Stimulated activated CD8-positive, alpha-beta memory T cell treated with anti-CD3 and anti-CD28 coated beads, Interleukin-4, amount 100 ng/mL, for 48 hours (primary cell): ENCODE results near the gene CALN1.
"Not testable (repeated sequence)": the region's sequence is repeated elsewhere in the genome, so short reads cannot be mapped to it uniquely, and the experiment has no call there.

Source experiments
- DNase-seq: peaks from one replicate; pipeline ENCODE4 v3.0.0-alpha.2; 2020

CALN1 gene

GRCh38 chr7:72080865-72081510 lies 331.1 kb downstream of the CALN1 start:
- DNase-seq, result no peak

GRCh38 chr7:72080341-72080766 lies 331.8 kb downstream of the CALN1 start:
- no peak for DNase-seq

DNA sequence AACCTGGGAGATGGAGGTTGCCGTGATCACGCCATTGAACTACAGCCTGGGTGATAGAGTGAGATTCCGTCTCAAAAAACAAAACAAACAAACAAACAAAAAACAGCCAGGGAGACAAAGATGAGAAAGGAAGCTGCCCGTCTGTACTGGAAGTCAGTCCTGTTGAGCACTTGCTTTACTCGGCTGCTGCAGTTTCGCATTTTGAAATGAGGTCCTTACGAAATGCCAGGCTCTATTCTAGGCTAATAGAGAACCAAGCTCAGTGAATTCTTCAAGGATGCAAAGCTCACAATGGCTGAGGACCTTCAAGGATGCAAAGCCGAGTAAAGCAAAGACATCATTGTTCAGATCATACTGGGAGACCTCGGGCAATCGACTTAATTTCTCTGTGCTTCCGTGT lies 333.3 kb downstream of the CALN1 start:
- no peak for DNase-seq

DNA sequence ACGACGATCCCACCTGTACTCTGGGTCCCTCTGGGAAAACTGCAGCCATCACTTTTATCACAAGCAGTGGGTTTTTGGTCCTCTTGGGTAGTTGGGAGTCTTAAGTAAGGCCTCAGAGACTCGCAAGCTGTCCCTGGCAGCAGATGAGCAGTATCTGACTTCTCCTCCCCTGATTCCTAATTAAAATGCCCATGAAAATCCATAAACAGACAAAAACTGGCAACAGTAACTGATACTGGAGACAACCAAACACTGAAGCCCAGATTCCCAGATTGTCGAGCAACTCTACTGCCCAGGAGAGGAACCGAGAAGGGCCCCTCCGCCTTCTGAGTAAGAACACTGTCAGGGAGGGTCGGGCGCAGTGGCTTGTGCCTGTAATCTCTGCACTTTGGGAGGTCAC lies 333.8 kb downstream of the CALN1 start:
- no peak for DNase-seq

- no peak for DNase-seq
Observed at GRCh38 chr7:72077786-72078185, 334.4 kb downstream of the CALN1 start.

DNA sequence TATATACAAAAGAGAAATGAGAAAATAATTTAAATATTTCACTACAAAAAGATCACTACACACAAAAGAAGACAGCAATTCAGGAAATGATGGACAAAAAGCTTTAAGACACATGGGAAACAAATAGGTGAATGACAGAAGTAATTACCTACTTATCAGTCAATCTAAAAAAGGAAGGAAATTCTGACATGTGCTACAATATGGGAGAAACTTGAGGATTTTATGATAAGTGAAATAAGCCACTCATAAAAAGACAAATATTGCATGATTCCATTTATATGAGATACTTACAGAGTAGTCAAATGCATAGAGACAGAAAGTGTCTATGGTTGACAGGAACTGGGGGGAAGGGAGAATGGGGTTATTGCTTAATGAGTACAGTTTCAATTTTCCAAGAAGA lies 339.2 kb downstream of the CALN1 start:
- no peak for DNase-seq

GRCh38 chr7:72069263-72069662 lies 342.9 kb downstream of the CALN1 start:
- DNase-seq, result no peak

- DNase-seq, result not testable (repeated sequence)
Observed at GRCh38 chr7:72065764-72066163, 346.4 kb downstream of the CALN1 start.

- DNase-seq, result no peak
Observed at GRCh38 chr7:72064916-72065315, 347.2 kb downstream of the CALN1 start.

DNA sequence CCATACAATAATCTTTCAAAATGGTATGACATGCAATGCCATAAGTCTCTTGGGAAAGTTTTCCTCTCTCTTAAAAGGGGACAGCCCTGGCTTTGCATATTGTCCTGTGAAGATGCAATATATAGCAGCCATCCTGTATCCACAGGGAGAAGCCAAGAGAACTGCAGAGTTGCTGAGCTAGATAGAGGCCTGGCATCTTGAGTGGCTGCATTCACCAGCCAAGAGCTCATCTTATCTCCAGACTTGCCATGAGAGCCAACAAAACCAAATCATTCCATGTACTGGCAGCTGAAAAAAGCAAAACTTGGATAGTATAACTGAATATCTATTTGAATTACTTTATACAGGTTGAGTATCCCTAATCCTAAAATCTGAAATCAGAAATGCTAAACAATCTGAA lies 348.8 kb downstream of the CALN1 start:
- DNase-seq, result no peak

GRCh38 chr7:72062666-72063065 lies 349.5 kb downstream of the CALN1 start:
- no peak for DNase-seq

- DNase-seq, result no peak
Observed at GRCh38 chr7:72059925-72060324, 352.2 kb downstream of the CALN1 start.

DNA sequence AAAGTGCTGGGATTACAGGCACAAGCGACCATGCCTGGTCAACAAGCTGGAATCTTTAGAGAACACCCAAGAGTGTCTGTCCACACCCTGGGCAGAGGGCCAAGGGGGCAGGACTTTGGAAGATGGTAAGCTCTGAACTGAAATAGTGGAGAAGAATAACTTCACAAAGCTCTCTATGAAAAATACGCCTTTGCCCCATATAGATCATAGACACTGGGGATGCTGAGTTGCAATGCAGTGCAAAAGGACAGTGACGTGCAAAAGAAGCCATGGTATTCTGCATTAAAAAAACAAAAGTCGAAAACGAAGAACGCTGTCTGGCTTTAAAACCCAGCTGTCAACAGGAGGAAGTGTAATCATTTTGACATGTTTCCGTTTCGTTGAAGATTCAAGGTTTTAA lies 353.6 kb downstream of the CALN1 start:
- DNase-seq, result no peak

- DNase-seq, result no peak
Observed at GRCh38 chr7:72057796-72058195, 354.3 kb downstream of the CALN1 start.

GRCh38 chr7:72057231-72057630 lies 354.9 kb downstream of the CALN1 start:
- DNase-seq, result no peak

DNA sequence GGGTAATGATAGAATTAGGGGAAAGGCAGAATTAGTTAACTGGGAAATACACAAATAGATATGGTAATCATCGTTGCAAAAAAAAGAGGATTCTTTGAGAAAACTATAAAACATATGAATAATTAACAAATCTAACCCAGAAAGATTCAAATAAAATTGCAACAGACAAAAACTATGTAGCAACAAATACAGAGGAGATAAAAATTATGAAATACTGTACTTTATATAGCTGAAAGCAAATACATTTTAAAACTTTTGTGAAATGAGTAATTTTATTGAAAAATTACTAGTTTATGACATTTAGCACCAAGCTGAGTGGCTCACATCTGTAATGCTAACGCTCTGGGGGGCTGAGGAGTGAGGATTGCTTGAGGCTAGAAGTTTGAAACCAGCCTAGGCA lies 356.7 kb downstream of the CALN1 start:
- no peak for DNase-seq

- DNase-seq, result no peak
Observed at GRCh38 chr7:72053292-72053691, 358.8 kb downstream of the CALN1 start.

DNA sequence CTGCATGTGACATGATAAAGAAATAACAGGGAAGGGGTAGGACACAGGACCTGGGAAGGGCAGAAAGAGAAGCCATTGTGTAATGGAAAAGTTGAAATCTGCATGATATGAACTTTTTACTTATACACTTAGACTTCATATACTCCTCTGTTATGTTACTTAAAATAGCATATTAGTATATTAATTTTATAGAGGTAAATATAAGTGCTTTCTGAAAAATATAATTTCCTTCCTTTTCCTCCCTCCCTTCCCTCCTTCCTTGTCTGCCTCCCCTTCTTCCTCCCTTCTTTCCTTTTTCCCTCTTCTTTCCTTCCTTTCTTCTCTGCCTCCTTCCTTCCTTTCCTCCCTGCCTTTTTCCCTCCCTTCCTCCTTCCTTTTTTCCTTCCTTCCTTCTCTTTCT lies 363.7 kb downstream of the CALN1 start:
- DNase-seq, result no peak

- DNase-seq, result no peak
Observed at GRCh38 chr7:72042855-72043254, 369.3 kb downstream of the CALN1 start.

DNA sequence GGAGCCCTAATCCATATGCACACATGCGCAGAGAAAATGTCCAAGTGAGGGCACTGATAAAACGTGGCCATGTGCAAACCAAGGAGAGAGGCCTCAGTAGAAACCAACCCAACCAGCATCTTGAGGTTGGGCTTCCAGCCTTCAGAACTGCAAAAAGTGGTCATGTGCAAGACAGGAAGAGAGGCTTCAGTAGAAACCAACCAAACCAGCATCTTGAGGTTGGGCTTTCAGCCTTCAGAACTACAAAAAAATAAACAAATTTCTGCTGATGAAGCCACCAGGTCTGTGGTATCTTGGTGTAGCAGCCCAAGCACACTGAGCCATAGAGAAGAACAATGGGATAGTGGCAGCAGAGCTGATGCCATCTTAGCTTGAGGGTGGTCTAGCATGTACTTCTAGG lies 371.5 kb downstream of the CALN1 start:
- DNase-seq, result no peak

- DNase-seq, result no peak
Observed at GRCh38 chr7:72039460-72039859, 372.7 kb downstream of the CALN1 start.

GRCh38 chr7:72038022-72038732 lies 374.0 kb downstream of the CALN1 start:
- no peak for DNase-seq

GRCh38 chr7:72037516-72037915 lies 374.6 kb downstream of the CALN1 start:
- DNase-seq, result no peak

DNA sequence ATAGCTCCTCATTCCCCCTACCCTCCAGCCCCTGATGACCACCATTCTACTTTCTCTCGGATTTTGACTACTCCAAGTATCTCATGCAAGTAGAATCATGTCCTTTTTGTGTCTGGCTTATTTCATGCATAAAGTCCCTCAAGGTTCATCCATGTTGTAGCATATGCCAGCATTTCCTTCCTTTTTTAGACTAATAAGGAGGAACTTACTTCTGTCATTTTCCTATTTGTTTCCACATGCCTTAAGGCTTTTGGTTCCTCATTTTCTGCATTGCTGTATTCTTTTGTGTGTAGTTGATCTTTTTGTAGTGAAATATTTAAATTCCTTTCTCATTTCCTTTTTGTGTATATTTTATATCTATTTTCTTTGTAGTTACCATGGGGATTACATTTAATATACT lies 376.9 kb downstream of the CALN1 start:
- DNase-seq, result no peak

GRCh38 chr7:72032934-72033333 lies 379.2 kb downstream of the CALN1 start:
- no peak for DNase-seq
